22Rv1 (cell line): Measurements from ENCODE around the gene B4GALNT3.

ENCODE experiments used
- CTCF ChIP-seq: fragments of 450-650 bp; IDR thresholded peaks from 2 replicates; pipeline ENCODE4 v1.5.1; 2017; ENCODE audit warnings: mild to moderate bottlenecking
- ZFX ChIP-seq: fragments of 450-650 bp; IDR thresholded peaks from 2 replicates; pipeline ENCODE4 v1.6.1; 2017; ENCODE audit warnings: antibody characterized with exemption, borderline replicate concordance

- no peak for TF ChIP-seq CTCF
- no peak for TF ChIP-seq ZFX
Observed at GRCh38 chr12:544941-545635, 85.3 kb downstream of the B4GALNT3 start.
